Ishikawa (cell line): ENCODE data around the gene RBM15.

ENCODE experiments used
- CEBPB ChIP-seq: IDR thresholded peaks from 2 replicates; pipeline ENCODE4 v1.6.1; 2012
- CREB1 ChIP-seq: IDR thresholded peaks from 2 replicates; pipeline ENCODE4 v1.6.1; 2012; ENCODE audit warnings: low read depth
- EGR1 ChIP-seq: IDR thresholded peaks from 2 replicates; pipeline ENCODE4 v1.6.1; 2012
- EP300 ChIP-seq: IDR thresholded peaks from 2 replicates; pipeline ENCODE4 v1.6.1; 2012; ENCODE audit warnings: borderline replicate concordance
- FOXM1 ChIP-seq: IDR thresholded peaks from 2 replicates; pipeline ENCODE4 v1.6.1; 2012; ENCODE audit warnings: low read depth, borderline replicate concordance
- MAX ChIP-seq: IDR thresholded peaks from 2 replicates; pipeline ENCODE4 v1.6.1; 2012
- NFIC ChIP-seq: IDR thresholded peaks from 2 replicates; pipeline ENCODE4 v1.6.1; 2012
- RAD21 ChIP-seq: IDR thresholded peaks from 2 replicates; pipeline ENCODE4 v1.6.1; 2012; ENCODE audit warnings: low read depth
- REST ChIP-seq: IDR thresholded peaks from 2 replicates; pipeline ENCODE4 v1.6.1; 2012; ENCODE audit warnings: low read depth, mild to moderate bottlenecking
- TAF1 ChIP-seq: IDR thresholded peaks from 2 replicates; pipeline ENCODE4 v1.6.1; 2012; ENCODE audit warnings: low read depth, mild to moderate bottlenecking
- TCF12 ChIP-seq: IDR thresholded peaks from 2 replicates; pipeline ENCODE4 v1.6.1; 2012; ENCODE audit warnings: low read depth
- USF1 ChIP-seq: IDR thresholded peaks from 2 replicates; pipeline ENCODE4 v1.6.1; 2012
- YY1 ChIP-seq: IDR thresholded peaks from 2 replicates; pipeline ENCODE4 v1.6.1; 2012; ENCODE audit warnings: low read depth
- ZBTB7A ChIP-seq: IDR thresholded peaks from 2 replicates; pipeline ENCODE4 v1.6.1; 2012; ENCODE audit warnings: low read depth

GRCh38 chr1:110390692-110391245 lies 51.6 kb downstream of the RBM15 start, which contains the start of gene SLC16A4:
- TF ChIP-seq RAD21 (no peak), TCF12 (no peak), MAX (no peak), EGR1 (no peak), TAF1 (no peak), CEBPB (no peak), EP300 (no peak), NFIC (no peak), CREB1 (no peak), YY1 (no peak), FOXM1 (no peak), USF1 (no peak), ZBTB7A (no peak), REST (no peak)
